GM21619 (cell line): ENCODE results near the gene RAB21.
"Not testable (repeated sequence)": the region's sequence is repeated elsewhere in the genome, so short reads cannot be mapped to it uniquely, and the experiment has no call there.

Source experiments
- ATAC-seq: cut with Tn5 transposase; IDR thresholded peaks from one replicate; pipeline ENCODE4 v1.9.1; 2021; ENCODE audit not compliant: unreplicated experiment

Gene RAB21

DNA sequence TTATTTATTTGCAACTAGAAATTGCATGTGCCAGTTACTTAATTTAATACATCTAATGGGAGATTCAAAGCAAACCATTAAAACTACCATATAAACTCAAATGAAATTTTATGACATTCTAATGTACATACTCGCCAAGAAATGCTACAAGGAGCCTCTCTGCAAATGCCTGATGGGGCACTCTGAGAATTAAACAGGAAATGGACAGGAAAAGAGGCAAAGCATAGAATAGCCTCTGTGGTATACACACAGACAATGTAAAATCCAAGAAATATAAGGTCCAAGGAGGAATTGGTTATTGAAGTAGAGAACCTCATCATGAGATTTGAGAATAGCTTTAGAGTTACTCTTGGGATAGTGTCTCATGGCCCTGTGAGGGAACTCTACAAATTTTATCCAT lies 41.2 kb downstream of the RAB21 start:
- no peak for ATAC-seq

DNA sequence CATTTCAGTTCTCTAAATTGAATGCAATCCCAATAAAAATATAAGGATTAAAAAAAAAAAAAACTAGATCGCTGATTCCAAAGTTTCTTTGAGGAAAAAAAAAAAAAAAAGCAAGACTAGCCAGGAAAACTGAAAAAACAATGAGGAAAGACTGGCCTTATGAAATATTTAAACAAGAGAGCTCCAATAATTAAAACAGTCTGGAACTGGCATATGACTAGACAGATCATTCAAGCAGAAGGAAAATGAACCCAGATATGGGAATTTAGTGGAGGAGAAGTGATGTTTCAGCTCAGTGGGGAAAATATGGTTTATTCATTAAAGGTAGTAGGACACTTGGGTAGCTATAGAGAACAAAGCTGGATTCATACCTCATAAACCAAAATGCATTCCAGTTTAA lies 42.9 kb downstream of the RAB21 start:
- no peak for ATAC-seq

DNA sequence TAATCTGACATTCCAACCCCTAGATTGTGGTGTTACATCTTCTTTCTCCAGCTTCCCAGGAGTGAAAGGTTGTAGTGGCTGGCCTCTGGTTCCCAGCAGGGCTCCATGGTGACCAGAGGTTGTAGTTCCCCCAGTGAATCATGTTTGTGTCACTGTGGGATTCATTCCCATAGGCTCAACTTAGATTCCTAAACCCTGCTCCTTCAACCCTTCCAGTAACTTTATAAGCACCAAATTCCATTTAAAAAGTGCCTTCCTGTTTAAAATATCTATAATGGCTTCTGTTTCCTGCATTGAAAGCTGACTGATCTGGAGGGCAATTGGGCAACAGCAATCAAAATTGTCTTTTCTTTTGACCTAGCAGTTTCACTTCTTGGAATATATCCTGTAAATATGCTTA lies 44.4 kb downstream of the RAB21 start:
- ATAC-seq, result no peak

DNA sequence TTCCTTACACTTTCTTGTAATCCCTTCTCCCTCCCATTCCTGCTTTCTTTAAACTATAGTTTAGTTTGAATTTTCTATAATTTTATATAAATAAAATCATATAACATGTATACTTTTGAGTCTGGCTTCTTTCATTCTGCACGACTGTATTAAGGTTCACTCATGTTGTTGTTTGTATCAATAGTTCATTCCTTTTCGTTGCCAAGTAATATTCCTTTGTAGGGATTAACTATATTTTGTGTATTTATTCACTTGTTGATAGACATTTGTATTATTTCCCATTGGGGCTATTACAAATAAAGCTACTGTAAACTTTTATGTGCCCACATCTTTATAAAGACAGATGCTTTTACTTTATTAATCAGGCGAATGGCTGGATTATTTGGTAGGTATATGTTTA lies 45.5 kb downstream of the RAB21 start:
- no peak for ATAC-seq

DNA sequence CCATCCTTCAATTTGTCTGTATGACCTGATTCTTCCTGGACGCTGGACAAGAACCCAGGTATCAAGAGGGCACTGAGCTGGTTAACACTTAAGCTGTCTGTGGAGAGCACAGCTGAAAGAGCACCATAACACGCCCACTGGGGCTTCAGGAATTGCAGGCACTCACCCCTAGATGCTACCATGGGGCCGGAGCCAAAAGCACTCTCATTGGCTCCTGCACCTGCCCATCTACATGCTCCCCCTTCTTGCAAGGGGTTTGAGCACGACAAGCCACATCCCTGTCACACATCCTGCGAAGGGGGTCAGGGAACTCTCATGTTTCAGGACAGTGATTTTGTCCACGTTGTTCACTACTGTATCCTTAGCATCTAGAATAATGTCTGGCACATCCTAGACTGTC lies 49.8 kb downstream of the RAB21 start:
- ATAC-seq, result no peak

DNA sequence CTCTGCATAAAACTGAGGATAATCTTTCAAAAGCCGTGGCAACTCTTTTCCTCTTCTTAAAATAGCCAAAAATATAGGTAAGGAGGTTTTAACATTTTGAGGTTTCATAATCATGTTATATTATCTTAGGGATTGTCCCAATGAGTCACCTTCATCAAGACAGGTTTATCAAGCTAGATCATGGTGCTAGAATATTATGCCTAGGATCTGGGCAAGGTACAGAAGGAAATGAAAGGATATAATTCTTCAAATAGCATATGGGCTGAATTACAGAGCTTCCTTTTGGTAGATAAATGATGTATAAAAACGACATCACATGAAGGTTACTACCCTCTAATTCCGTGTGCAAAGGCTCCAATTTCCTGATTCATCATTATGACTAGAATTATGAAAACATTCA lies 56.3 kb downstream of the RAB21 start:
- no peak for ATAC-seq

DNA sequence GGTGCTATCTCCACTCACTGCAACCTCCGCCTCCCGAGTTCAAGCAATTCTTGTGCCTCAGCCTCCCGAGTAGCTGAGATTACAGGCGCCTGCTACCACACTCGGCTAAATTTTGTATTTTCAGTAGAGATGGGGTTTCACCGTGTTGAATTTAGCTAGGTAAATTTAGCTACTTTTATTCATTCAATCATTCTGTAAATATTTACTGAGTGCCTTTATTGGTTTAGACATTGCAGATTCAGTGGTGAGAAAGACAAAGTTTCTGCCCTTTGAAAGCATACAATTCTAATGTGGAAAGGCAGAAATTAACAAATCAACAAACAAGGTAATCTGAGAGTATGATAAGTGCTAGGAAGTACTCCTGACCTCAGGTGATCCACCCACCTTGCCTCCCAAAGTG lies 60.6 kb downstream of the RAB21 start:
- ATAC-seq, result not testable (repeated sequence)

DNA sequence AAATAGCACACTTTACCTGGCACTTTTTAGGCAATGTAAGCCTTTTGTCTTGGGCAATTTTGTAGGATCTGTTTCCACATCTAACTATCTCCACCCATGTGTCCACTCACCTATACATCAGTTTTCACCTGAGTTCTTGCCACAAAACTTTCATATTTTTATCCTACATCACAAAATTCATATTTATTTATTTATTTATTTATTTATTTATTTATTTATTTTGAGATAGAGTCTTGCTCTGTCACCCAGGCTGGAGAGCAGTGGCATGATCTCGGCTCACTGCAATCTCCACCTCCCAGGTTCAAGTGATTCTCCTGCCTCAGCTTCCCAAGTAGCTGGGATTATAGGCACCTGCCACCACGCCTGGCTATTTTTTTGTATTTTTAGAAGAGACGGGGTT lies 67.4 kb downstream of the RAB21 start:
- ATAC-seq, result not testable (repeated sequence)

DNA sequence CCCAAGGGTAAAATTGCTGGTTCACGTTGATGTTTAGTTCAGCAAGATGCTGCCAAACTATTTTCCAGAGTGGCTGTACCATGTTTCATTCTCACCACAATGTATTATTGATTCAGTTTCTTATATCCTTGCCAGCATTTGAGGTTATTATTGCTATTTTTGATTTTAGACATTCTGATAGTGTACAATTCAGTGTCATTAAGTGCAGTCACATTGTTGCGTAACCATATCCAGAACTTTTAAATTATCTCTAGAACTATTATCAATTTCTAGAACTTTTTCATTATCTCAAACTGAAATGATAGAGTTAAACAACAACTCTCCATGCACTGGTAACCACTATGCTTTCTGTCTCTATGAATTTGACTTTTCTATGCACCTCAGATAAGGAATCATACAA lies 74.2 kb downstream of the RAB21 start:
- ATAC-seq, result no peak

DNA sequence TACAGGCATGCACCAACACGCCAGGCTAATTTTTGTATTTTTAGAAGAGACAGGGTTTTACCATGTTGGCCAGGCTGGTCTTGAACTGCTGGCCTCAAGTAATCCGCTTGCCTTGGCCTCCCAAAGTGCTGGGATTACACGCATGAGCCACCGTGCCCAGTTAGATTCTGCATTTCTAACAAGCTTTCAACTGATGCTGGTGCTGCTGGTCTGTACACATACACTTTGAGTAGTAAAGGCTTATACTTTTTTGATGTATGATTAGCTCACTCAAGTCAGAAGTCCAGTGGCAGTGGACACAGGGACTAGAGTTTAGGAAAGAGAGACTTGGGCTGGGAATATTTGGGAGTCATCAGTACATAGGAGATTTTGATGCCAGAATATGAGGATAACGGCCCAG lies 82.7 kb downstream of the RAB21 start:
- no peak for ATAC-seq

DNA sequence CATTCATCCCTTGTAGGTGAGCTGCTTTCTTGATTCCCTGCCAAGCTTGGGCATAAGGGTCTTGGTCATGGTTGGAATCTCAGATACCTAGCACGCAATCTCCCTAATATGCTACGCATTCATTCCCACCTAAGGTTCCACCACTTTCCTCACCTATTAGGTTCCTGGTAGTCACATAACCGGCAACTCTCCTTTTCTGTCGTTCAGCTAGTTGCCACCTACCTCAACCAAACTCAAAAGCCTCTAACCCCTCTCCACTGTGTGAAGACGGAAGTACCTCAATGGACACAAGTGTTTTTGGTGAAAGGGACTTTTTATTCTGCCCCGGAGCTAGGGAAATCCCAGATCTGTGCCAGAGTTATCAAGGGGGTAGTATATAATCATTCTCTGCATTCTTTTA lies 83.6 kb downstream of the RAB21 start:
- no peak for ATAC-seq

DNA sequence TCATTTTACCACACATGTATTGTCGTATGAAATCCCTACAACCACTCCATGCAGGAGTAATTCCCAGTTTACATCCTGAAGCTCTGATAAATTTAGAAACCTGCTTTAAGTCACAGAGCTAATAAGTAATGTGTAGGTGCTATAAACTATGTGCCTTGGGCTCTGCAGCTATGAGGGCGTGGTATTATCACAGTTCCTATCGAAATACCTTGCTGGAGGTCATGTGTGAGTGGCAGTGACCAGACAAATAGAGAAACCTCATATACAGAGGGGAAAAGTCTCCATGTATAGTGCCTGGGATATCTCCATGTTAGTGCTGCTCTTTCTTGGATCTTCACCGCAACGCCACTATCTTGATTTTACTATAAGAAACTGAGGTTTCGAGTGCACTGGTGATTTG lies 84.0 kb downstream of the RAB21 start:
- ATAC-seq, result no peak

DNA sequence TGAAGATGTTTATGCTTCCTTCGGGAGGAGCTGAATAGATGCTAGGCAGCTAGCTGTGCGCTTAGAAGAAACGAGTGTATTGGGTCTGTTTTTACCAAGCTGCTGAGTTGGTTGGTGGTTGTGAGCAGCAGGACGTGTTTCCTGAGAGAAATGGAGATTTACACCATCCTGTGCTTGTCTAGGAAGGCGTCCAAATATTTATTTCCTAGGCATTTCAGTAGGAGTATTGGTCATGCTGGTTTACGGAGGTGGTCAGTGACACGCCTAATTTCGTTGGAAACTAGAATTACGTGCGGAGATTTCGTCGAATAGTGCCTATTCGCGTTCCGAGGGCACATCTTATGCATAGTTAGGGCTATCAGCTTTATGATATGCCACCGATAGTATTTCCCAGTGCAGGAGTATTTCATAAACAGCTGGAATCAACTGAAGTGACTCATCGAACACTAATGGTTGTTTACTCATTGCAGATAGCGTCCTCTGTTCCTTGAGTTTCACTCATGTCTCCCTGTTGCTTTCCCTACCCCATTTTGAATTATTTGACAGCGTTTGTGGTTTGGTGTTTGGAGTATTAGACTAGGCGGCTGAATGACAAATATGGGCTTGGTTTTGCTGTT lies 85.7 kb downstream of the RAB21 start:
- peak; percentile 16 for ATAC-seq

DNA sequence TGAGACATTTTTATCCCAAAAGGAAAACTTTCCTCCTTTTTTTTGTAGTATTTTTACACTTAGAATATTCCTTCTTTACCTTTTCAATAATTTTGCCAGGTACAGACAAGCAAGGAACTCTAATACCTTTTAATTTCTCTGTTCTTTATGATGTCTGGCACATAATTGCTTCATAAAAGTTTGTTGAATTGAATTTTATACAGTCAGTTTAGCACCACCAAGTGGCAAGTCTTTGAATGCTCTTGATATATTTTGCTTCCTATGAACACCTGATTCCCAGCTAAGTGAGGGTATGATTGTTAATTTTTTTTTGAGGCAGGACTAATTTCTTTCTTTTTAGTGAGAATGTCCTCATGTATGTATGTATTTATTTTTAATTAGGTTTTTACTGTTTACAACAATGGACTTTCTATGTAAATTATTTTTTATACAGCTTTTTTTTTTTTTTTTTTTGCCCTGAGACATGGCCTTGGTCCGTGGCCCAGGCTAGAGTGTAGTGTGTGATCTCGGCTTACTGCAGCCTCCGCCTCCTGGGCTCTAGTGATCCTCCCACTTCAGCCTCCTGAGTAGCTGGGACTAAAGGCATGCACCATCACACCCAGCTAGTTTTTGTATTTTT lies 91.8 kb downstream of the RAB21 start:
- ATAC-seq, result no peak

DNA sequence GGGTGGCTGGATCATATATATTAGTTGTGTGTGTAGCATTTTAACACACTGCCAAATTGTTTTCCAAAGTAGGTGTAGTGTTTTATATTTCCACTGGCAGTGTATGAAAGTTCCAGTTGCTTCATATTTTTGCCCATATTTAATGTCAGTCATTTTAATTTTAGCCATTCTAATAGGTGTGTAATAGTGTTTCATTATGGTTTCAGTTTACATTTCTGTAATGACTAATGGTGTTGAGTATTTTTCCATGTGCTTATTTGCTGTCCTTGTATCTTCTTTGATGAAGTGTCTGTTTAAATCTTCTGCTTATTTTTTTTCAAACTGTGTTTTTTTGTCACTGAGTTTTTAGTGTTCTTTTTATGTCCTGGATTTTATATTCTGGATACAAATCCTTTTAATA lies 93.5 kb downstream of the RAB21 start:
- ATAC-seq, result peak; percentile 46

DNA sequence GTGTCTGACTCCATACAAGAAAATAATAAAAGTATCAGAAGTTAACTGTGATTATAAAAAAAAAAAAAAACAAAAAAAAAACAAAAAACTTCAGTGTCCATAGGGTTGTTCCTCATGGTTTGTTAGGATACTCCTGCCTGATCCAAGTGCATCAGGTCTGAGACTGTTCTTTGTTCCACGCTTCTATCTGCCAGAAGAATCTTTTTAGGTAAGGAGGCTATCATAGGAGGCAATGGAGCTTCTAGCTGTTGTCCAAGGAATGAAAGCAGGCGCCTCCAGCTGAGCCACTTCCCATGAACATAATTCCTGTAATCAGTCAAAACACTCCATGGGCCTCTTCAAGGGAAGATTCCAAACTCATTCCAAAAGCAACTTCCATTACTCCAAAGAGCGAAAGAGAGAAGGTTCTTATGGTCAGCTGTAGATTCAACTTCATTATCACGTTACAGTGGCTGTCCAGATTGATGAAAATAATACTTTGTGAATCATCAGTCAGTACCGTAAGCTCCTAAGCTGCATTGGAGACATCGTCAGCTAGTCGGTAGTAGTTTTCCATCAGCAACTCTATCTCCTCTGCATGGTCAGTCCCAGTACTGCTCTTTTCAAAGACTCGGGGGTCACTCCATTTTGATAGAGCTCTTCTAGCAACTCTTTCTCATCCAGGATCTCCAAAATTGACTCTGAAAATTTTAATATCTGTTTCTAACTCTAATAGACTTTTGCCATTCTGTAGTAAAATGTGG lies 94.6 kb downstream of the RAB21 start:
- ATAC-seq, result no peak
